Naive thymus-derived CD4-positive, alpha-beta T cell (primary cell): Measurements from ENCODE around the gene SMIM10. TPM values are rescaled to one million over a fixed set of nuclear protein-coding genes. Genes with fewer than 3 reads are reported as not detected.
"Not testable (repeated sequence)": the region's sequence is repeated elsewhere in the genome, so short reads cannot be mapped to it uniquely, and the experiment has no call there.

Experiments
- ATAC-seq: fragments of 150-1000 bp; cut with Tn5 transposase; 2 replicates; pipeline ENCODE4 v1.10.0; 2021; ENCODE audit warnings: mild to moderate bottlenecking, moderate library complexity
- CTCF ChIA-PET: fragments of 350-600 bp; sonication (Branson Sonifier 250); formaldehyde crosslinking; loops from one replicate; lab custom pipeline; 2021; ENCODE audit warnings: antibody characterized with exemption; lab: Charles Lee
- POLR2A ChIA-PET: fragments of 350-600 bp; sonication (Branson Sonifier 250); formaldehyde crosslinking; loops from one replicate; lab custom pipeline; 2021; ENCODE audit warnings: antibody characterized with exemption, inconsistent platforms; lab: Charles Lee
- DNase-seq, 9 donors: peaks; one replicate each; pipeline versions ENCODE4 v3.0.0 to v3.0.0-alpha.2; 2020 to 2022; ENCODE audit warnings: mixed read lengths in 1 of 9
- H3K27ac ChIP-seq: one replicate; pipeline ENCODE4 v1.7.0; 2013; ENCODE audit warnings: mild to moderate bottlenecking, low read depth, low read length, moderate library complexity
- H3K27me3 ChIP-seq, 2 donors: one replicate each; pipeline ENCODE4 v1.7.0; 2013; ENCODE audit warnings: low read length in 2 of 2, mild to moderate bottlenecking in 2 of 2, moderate library complexity in 2 of 2; ENCODE audit not compliant: control insufficient read depth in 2 of 2, insufficient read depth in 2 of 2
- H3K36me3 ChIP-seq, 3 experiments: 1 replicate in 2 of 3; 2 replicates in 1 of 3; pipeline ENCODE4 v1.7.0; 2013; ENCODE audit warnings: low read length in 3 of 3, mild to moderate bottlenecking in 3 of 3, moderate library complexity in 1 of 3; ENCODE audit not compliant: insufficient read depth in 3 of 3, control insufficient read depth in 2 of 3
- H3K4me1 ChIP-seq, 2 donors: one replicate each; pipeline ENCODE4 v1.7.0; 2013; ENCODE audit warnings: low read length in 2 of 2, mild to moderate bottlenecking in 2 of 2, moderate library complexity in 1 of 2; ENCODE audit not compliant: control insufficient read depth in 2 of 2, insufficient read depth in 2 of 2
- H3K4me3 ChIP-seq: 2 replicates; pipeline ENCODE4 v1.7.0; 2013; ENCODE audit warnings: mild to moderate bottlenecking, low read length
- H3K9me3 ChIP-seq, 3 experiments: 1 replicate in 2 of 3; 2 replicates in 1 of 3; pipeline ENCODE4 v1.7.0; 2013; ENCODE audit warnings: low read length in 3 of 3; ENCODE audit not compliant: control insufficient read depth in 2 of 3
- H3K27ac Mint-ChIP-seq, 9 donors: one replicate each; pipeline ENCODE4 v1.8.0; 2020 to 2022; ENCODE audit warnings: mixed read lengths in 9 of 9, mild to moderate bottlenecking in 8 of 9, moderate library complexity in 5 of 9, inconsistent platforms in 2 of 9
- H3K27me3 Mint-ChIP-seq, 5 donors: one replicate each; pipeline ENCODE4 v1.8.0; 2021 to 2022; ENCODE audit warnings: mixed read lengths in 5 of 5, mild to moderate bottlenecking in 1 of 5
- H3K36me3 Mint-ChIP-seq, 5 donors: one replicate each; pipeline ENCODE4 v1.8.0; 2020 to 2022; ENCODE audit warnings: mixed read lengths in 5 of 5, mild to moderate bottlenecking in 3 of 5, inconsistent platforms in 1 of 5
- H3K4me1 Mint-ChIP-seq, 7 donors: one replicate each; pipeline ENCODE4 v1.8.0; 2020 to 2022; ENCODE audit warnings: mixed read lengths in 7 of 7, mild to moderate bottlenecking in 3 of 7, inconsistent platforms in 1 of 7
- H3K4me3 Mint-ChIP-seq, 10 donors: one replicate each; pipeline ENCODE4 v1.8.0; 2020 to 2022; ENCODE audit warnings: mild to moderate bottlenecking in 10 of 10, mixed read lengths in 10 of 10, moderate library complexity in 6 of 10, inconsistent platforms in 2 of 10
- H3K9me3 Mint-ChIP-seq, 11 donors: one replicate each; pipeline ENCODE4 v1.8.0; 2020 to 2022; ENCODE audit warnings: mixed read lengths in 11 of 11, mild to moderate bottlenecking in 4 of 11, inconsistent platforms in 1 of 11, moderate library complexity in 1 of 11
- intact Hi-C, 2 donors: fragments of 100-400 bp; cut with micrococcal nuclease; formaldehyde crosslinking; loops; one replicate each; pipeline ENCODE4 v1.15.1; 2023
- polyA plus RNA-seq, 2 donors: library from polyadenylated mRNA; unstranded; fragments of 300-500 nt; fragmentation: Illumina TruSeq; gene quantifications; one replicate each; pipeline ENCODE4 v1.2.3, GENCODE V29; 2021
- total RNA-seq, 6 experiments: library from RNA in 5 of 6; stranded (reverse) in 5 of 6; gene quantifications; 1 replicate in 5 of 6; 2 replicates in 1 of 6; pipeline ENCODE4 v1.2.3 and lab custom pipeline; 2021 to 2026

SMIM10 gene
- total and polyA plus RNA-seq, 7 experiments from 2014 or later: not detected

DNA sequence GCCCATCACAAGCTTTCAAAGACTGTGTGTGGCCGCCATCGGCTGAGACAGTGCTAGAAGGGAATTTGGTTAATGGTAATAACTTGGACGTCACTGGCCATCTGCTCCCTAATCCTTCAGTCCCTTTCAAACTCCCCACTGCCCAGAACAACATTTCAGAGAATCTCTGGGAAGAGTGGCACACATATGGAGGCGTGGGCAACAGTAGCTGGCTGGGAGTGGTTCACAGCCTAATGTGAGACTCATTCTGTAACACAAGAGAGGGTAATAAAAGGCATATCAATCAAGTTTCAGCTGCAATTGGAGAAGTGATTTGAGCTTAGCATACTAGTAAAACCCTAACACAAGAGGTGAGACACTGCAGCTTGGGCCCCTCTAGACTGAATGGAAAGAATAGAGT, 15.4 kb downstream of the SMIM10 start:
- H3K4me1 Mint-ChIP-seq: peaks cover 0 to 19% (median 10%) of the 10 kb centered on the region in 7 donors
- intact Hi-C loops: loop anchor here in 1 of 2 donors (10.0 kb wide), 1 partner anchor 201 kb away; a partner anchor contains a TSS
- peaks cover 0 to 22% (median 0%) of the 10 kb centered on the region in 5 donors for H3K27me3 Mint-ChIP-seq
- H3K4me1 ChIP-seq: no peaks in the 10 kb centered on the region
- ChIA-PET CTCF (interaction anchor here (1.0 kb wide), 1 partner anchor 46 kb away, joined by 3 read pairs; the partner anchor contains the start of gene RTL8A), POLR2A (no interaction called here)
- no peaks in the 10 kb centered on the region for H3K9me3 ChIP-seq
- ATAC-seq (no peak), DNase-seq (no peak)
- no peak overlapping the region for H3K27ac Mint-ChIP-seq
- no peak overlapping the region for H3K27ac ChIP-seq
- H3K27me3 ChIP-seq: no peaks in the 10 kb centered on the region
- no peak overlapping the region for H3K4me3 ChIP-seq
- no peaks in the 10 kb centered on the region for H3K9me3 Mint-ChIP-seq
- no peaks in the 10 kb centered on the region for H3K36me3 Mint-ChIP-seq
- H3K36me3 ChIP-seq: no peaks in the 10 kb centered on the region
- no peak overlapping the region for H3K4me3 Mint-ChIP-seq

DNA sequence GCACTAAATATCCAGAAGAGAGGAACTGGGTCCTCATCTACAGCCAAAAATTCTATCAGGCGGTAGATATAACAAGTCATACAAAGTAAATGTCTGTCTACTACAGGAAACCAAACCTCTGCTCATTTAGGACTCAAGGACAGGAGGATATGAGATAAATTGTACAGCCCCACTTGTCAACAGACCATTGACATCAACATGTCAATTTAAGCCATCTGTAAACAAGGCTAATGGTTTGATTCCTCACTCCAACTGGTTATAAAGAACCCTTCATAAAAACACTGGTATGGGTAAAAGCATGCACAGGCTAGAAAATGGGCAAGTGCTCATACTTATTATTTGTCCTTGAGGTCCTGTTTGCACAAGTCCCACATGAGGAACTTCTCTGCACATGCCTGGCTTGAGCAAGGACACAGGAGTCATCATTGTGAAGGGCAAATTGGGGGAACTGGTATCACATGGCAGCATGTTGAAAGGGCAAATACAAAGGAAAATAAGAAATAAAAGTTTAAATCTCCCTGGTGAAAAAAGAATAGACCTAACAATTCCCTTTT, 18.3 kb downstream of the SMIM10 start:
- Mint-ChIP-seq H3K36me3 (no peaks in the 10 kb centered on the region), H3K4me3 (no peak overlapping the region), H3K9me3 (no peaks in the 10 kb centered on the region), H3K4me1 (peaks cover 0 to 7% (median 6%) of the 10 kb centered on the region in 7 donors), H3K27ac (no peak overlapping the region), H3K27me3 (peaks cover 0 to 26% (median 0%) of the 10 kb centered on the region in 5 donors)
- no peak overlapping the region for H3K4me3 ChIP-seq
- no peaks in the 10 kb centered on the region for H3K4me1 ChIP-seq
- DNase-seq (no peak), ATAC-seq (no peak)
- no peaks in the 10 kb centered on the region for H3K36me3 ChIP-seq
- ChIA-PET POLR2A (no interaction called here), CTCF (no interaction called here)
- H3K9me3 ChIP-seq: no peaks in the 10 kb centered on the region
- intact Hi-C loops: loop anchor here in 1 of 2 donors (10.0 kb wide), 1 partner anchor 204 kb away; a partner anchor contains a TSS
- H3K27me3 ChIP-seq: no peaks in the 10 kb centered on the region
- H3K27ac ChIP-seq: no peak overlapping the region

- H3K36me3 ChIP-seq: no peaks in the 10 kb centered on the region
- DNase-seq (no peak), ATAC-seq (no peak)
- intact Hi-C loops: loop anchor here in 1 of 2 donors (10.0 kb wide), 1 partner anchor 205 kb away; a partner anchor contains a TSS
- H3K4me1 ChIP-seq: no peaks in the 10 kb centered on the region
- no peak overlapping the region for H3K4me3 Mint-ChIP-seq
- ChIA-PET CTCF (no interaction called here), POLR2A (no interaction called here)
- H3K36me3 Mint-ChIP-seq: no peaks in the 10 kb centered on the region
- no peaks in the 10 kb centered on the region for H3K9me3 ChIP-seq
- H3K27me3 Mint-ChIP-seq: peaks cover 0 to 29% (median 0%) of the 10 kb centered on the region in 5 donors
- no peak overlapping the region for H3K4me3 ChIP-seq
- no peak overlapping the region for H3K27ac Mint-ChIP-seq
- H3K9me3 Mint-ChIP-seq: no peaks in the 10 kb centered on the region
- H3K27ac ChIP-seq: no peak overlapping the region
- H3K4me1 Mint-ChIP-seq: no peaks in the 10 kb centered on the region
- H3K27me3 ChIP-seq: no peaks in the 10 kb centered on the region
Observed at GRCh38 chrX:135009838-135010237, 19.0 kb downstream of the SMIM10 start.

- DNase-seq (no peak), ATAC-seq (no peak)
- peaks cover 0 to 29% (median 0%) of the 10 kb centered on the region in 5 donors for H3K27me3 Mint-ChIP-seq
- H3K36me3 ChIP-seq: no peaks in the 10 kb centered on the region
- no peaks in the 10 kb centered on the region for H3K4me1 ChIP-seq
- H3K4me1 Mint-ChIP-seq: no peaks in the 10 kb centered on the region
- no peak overlapping the region for H3K27ac ChIP-seq
- peaks cover 0 to under 1% (median 0%) of the 10 kb centered on the region in 11 donors for H3K9me3 Mint-ChIP-seq
- H3K27ac Mint-ChIP-seq: no peak overlapping the region
- H3K4me3 ChIP-seq: no peak overlapping the region
- CTCF ChIA-PET: no interaction called here
- intact Hi-C loops: no loop called here
- no peaks in the 10 kb centered on the region for H3K36me3 Mint-ChIP-seq
- no peak overlapping the region for H3K4me3 Mint-ChIP-seq
- H3K27me3 ChIP-seq: no peaks in the 10 kb centered on the region
- H3K9me3 ChIP-seq: no peaks in the 10 kb centered on the region
- POLR2A ChIA-PET: no interaction called here
Observed at GRCh38 chrX:135010921-135011320, 20.1 kb downstream of the SMIM10 start.

DNA sequence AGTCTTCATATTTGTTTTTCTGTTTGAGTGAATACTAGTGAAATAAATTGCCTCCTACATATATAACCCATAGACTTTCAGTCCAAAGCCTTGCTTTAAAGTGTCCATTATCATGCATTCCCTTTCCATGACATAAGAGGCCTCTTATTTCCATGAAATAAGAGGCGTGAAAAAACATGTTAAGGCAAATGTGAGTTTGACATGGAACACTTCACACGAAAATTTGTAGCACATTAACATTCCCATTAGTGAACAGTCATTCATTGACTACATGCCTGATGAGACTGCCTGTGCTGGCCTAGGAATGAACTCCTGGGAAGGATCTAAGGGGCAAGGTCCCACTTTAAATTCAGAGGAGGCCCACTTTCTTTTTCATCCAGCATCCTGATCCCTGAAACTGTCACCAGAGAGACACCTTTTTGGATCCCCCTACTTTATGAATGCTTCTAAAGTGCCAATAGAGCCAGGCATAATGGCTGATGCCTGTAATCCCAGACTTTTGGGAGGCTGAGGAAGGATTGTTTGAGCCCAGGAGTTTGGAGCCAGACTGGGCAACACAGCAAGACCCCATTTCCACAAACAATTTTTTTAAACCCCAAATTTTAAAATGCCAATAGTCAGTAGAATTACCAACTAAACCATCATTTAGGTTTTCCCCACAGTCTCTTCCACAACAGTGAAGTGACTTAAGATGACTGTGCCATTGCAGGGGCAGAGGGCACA, 24.9 kb downstream of the SMIM10 start:
- Histone ChIP-seq H3K9me3 (no peaks in the 10 kb centered on the region), H3K27ac (no peak overlapping the region), H3K4me3 (no peak overlapping the region), H3K27me3 (no peaks in the 10 kb centered on the region), H3K4me1 (no peaks in the 10 kb centered on the region), H3K36me3 (no peaks in the 10 kb centered on the region)
- Mint-ChIP-seq H3K9me3 (peaks cover 0 to 1% (median 0%) of the 10 kb centered on the region in 11 donors), H3K27me3 (peaks cover 0 to 39% (median 0%) of the 10 kb centered on the region in 5 donors), H3K36me3 (no peaks in the 10 kb centered on the region), H3K27ac (no peak overlapping the region), H3K4me1 (no peaks in the 10 kb centered on the region), H3K4me3 (no peak overlapping the region)
- DNase-seq: no peak
- no peak for ATAC-seq
- POLR2A ChIA-PET: no interaction called here
- CTCF ChIA-PET: no interaction called here
- intact Hi-C loops: no loop called here

DNA sequence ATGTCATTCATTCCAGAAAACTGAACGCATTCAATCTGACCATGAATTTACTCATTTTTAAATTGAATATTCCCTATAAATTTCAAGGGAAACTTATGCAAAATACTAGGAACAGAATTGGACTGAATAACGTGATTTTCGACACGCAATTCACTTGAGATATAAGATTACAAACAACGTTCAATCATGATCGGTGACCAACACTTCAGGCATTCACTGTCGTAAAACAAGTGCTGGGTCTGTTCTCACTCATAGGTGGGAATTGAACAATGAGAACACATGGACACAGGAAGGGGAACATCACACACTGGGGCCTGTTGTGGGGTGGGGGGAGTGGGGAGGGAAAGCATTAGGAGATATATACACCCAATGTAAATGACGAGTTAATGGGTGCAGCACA, 29.1 kb downstream of the SMIM10 start:
- CTCF ChIA-PET, H3K27ac Mint-ChIP-seq, H3K9me3 Mint-ChIP-seq, ATAC-seq, H3K27me3 ChIP-seq, H3K4me3 ChIP-seq, DNase-seq, POLR2A ChIA-PET, H3K9me3 ChIP-seq, H3K4me1 ChIP-seq, H3K36me3 ChIP-seq, intact Hi-C loops, H3K4me3 Mint-ChIP-seq, H3K27ac ChIP-seq, H3K36me3 Mint-ChIP-seq: not testable (repeated sequence)
- Mint-ChIP-seq H3K4me1 (peaks cover 2 to 19% (median 12%) of the 10 kb centered on the region in 7 donors), H3K27me3 (peaks cover 0 to 56% (median 11%) of the 10 kb centered on the region in 5 donors)
